Adrenal gland (tissue), 12 donors: Measurements from ENCODE around the gene FCER2. TPM values are rescaled to one million over a fixed set of nuclear protein-coding genes. Genes with fewer than 3 reads are reported as not detected.

ENCODE experiments used
- DNase-seq, 7 donors: peaks; one replicate each; pipeline ENCODE4 v3.0.0-alpha.2; 2019 to 2020
- H3K27ac ChIP-seq, 5 donors: fragments of 200-600 bp; sonication (generic) in 4 of 5; 1 replicate in 3 of 5; 2 replicates in 2 of 5; pipeline versions ENCODE4 v1.5.1 to v1.8.0; 2016 to 2020; ENCODE audit warnings: mild to moderate bottlenecking in 1 of 5
- H3K27me3 ChIP-seq: fragments of 200-600 bp; 2 replicates; pipeline ENCODE4 v1.8.0; 2021
- H3K36me3 ChIP-seq, 2 donors: fragments of 200-600 bp; replicated peaks in 1 of 2; 1 replicate in 1 of 2; 2 replicates in 1 of 2; pipeline versions ENCODE4 v1.5.1 to v1.8.0; 2018 to 2022
- H3K4me1 ChIP-seq, 2 donors: fragments of 200-600 bp; replicated peaks in 1 of 2; 1 replicate in 1 of 2; 2 replicates in 1 of 2; pipeline versions ENCODE4 v1.5.1 to v1.8.0; 2018 to 2021
- H3K4me3 ChIP-seq, 4 donors: fragments of 200-600 bp; sonication (generic) in 3 of 4; one replicate each; pipeline ENCODE4 v1.5.1; 2016 to 2018
- H3K9me3 ChIP-seq, 3 donors: fragments of 200-600 bp; sonication (generic) in 1 of 3; replicated peaks in 1 of 3; 1 replicate in 2 of 3; 2 replicates in 1 of 3; pipeline versions ENCODE4 v1.5.1 to v1.8.0; 2016 to 2021
- POLR2A ChIP-seq, 2 donors: fragments of 450-650 bp; IDR thresholded peaks; one replicate each; pipeline ENCODE4 v1.6.1; 2017; ENCODE audit warnings: antibody characterized with exemption in 2 of 2, mild to moderate bottlenecking in 2 of 2, moderate library complexity in 1 of 2
- WGBS, 4 donors: extraction: QIAGEN DNeasy Blood & Tissue Kit in 2 of 4; methylation state at CpG; one replicate each; pipeline versions ENCODE4 v1.1.5 to v1.1.7; 2013 to 2017; 5-methylcytosine and 5-hydroxymethylcytosine counted together
- intact Hi-C, 2 donors: fragments of 100-400 bp; cut with DNase I; formaldehyde crosslinking; loops; one replicate each; pipeline versions ENCODE4 v1.14.1 to v1.15.0; 2022 to 2023
- polyA plus RNA-seq, 3 donors: library from polyadenylated mRNA; stranded (reverse); fragments of 200-250 nt in 2 of 3; fragments of 350-450 nt in 1 of 3; fragmentation: Illumina TruSeq in 1 of 3; extraction: RNeasy Lipid Tissue Mini Kit (QIAGEN cat#74804) in 1 of 3; gene quantifications; one replicate each; pipeline ENCODE4 v1.2.3, GENCODE V29; 2013 to 2014
- total RNA-seq, 9 donors: library from RNA; depleted of rRNA in 4 of 9; stranded (reverse); fragments of >200 nt in 4 of 9; fragments of 120-200 nt in 1 of 9; fragmentation: NEBNext Ultra II Directional in 1 of 9; extraction: Animal tissue kit (Norgen Biotek cat#: 25700) in 1 of 9; gene quantifications; one replicate each; pipeline versions ENCODE4 v1.1.0 to v1.2.4, GENCODE V29; 2013 to 2023
- TF ChIP-seq, protein P1 (sequence below), 6 experiments: fragments of 450-650 bp in 4 of 6; fragments of 200-600 bp in 2 of 6; sonication (generic) in 1 of 6; IDR thresholded peaks; 1 replicate in 5 of 6; 2 replicates in 1 of 6; pipeline versions ENCODE4 v1.5.1 to v1.8.0; 2016 to 2021; ENCODE audit warnings: antibody characterized with exemption in 6 of 6, mild to moderate bottlenecking in 2 of 6, moderate library complexity in 1 of 6
- donor health status: healthy with polysubstance abuse.
- donor health status: Bipolar disorder and iron deficiency.
- donor health status: DM: yes; HTN: yes; CAD: no.
- donor health status: DM: no; HTN: no; CAD: no.
- donor health status: DM: no; HTN: no; CAD: no.
- donor health status: DM: yes; HTN: yes; CAD: no.

FCER2 gene
- total and polyA plus RNA-seq, 12 donors: 0.28 to 2.6 (median 0.51) TPM; not detected in 5

DNA sequence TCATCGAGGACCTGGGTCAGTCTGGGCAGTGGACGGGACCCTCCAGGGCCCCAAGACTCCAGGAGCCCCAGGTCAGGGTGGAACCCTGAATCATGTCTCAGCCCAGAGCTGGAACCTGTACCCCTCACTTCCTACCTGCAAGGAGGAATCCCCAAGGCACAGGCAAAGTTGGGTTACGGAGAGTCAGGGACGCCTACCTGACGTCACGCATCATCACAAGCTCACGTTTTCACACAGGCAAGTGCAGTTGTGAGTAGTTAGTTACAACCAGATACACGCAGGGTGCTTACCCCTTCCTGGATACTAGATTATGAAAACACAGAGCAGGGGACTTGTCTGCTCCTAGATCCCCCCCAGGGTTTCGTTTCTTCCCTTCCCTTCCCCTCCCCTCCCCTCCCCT, 31.1 kb downstream of the FCER2 start:
- H3K36me3 ChIP-seq: no peaks in the 10 kb centered on the region
- TF ChIP-seq, protein P1, sequence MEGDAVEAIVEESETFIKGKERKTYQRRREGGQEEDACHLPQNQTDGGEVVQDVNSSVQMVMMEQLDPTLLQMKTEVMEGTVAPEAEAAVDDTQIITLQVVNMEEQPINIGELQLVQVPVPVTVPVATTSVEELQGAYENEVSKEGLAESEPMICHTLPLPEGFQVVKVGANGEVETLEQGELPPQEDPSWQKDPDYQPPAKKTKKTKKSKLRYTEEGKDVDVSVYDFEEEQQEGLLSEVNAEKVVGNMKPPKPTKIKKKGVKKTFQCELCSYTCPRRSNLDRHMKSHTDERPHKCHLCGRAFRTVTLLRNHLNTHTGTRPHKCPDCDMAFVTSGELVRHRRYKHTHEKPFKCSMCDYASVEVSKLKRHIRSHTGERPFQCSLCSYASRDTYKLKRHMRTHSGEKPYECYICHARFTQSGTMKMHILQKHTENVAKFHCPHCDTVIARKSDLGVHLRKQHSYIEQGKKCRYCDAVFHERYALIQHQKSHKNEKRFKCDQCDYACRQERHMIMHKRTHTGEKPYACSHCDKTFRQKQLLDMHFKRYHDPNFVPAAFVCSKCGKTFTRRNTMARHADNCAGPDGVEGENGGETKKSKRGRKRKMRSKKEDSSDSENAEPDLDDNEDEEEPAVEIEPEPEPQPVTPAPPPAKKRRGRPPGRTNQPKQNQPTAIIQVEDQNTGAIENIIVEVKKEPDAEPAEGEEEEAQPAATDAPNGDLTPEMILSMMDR (IDR thresholded peaks at IDR 0.05): no peak
- TF ChIP-seq POLR2A (IDR thresholded peaks at IDR 0.05): no peak
- WGBS, 4 donors: 21 to 29% (median 25%) methylated on average over 4 to 9 of the region's 9 CpGs
- intact Hi-C loops: loop anchor here in 1 of 2 donors (10.0 kb wide), 1 partner anchor 316 kb away; no protein-coding TSS in a partner anchor
- H3K4me3 ChIP-seq: no peak overlapping the region
- peaks cover 9% of the 10 kb centered on the region for H3K27me3 ChIP-seq
- no peak for DNase-seq
- no peak overlapping the region for H3K27ac ChIP-seq
- no peaks in the 10 kb centered on the region for H3K4me1 ChIP-seq
- no peaks in the 10 kb centered on the region for H3K9me3 ChIP-seq

DNA sequence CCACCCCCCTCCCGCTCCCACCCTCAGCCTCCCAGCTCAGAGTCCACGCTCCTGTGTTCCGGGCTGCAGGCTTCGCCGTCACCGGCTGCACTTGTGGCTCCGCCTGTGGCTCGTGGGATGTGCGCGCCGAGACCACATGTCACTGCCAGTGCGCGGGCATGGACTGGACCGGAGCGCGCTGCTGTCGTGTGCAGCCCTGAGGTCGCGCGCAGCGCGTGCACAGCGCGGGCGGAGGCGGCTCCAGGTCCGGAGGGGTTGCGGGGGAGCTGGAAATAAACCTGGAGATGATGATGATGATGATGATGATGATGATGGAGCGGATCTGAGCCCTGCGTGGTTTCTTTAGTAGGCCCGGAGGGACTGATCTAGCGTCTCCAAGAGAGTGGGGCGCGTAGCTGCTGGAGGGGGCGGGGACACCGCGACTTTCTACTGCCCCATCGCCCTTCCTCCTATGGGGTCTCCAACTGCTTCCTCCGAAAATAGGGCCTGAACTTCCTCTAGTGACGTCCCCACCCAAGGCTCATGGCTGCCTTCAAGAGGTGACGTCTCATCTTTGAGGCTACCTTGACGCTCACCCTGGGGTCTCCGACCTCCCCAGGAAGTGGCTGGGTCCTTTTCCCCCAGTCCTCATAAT, 31.7 kb downstream of the FCER2 start:
- peaks cover 9% of the 10 kb centered on the region for H3K27me3 ChIP-seq

DNA sequence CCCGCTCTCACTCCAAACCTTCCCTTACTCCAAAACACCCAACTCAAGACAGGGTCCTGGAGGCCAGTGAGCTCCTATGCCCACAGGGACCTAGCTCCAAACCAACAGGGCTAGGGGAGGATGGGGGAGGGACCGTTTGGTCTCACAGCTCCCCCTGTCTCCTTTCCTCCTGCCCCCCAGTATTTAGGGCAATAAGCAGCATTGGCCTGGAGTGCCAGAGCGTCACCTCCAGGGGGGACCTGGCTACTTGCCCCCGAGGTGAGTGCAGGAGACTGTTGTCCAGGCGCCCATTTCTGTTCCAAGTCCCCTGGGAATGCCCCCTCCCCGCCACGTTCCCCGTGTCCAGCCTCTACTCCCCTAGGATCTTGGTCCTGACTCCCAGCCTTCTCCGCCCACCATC, 32.3 kb downstream of the FCER2 start:
- no peak overlapping the region for H3K4me3 ChIP-seq
- no peaks in the 10 kb centered on the region for H3K4me1 ChIP-seq
- H3K27me3 ChIP-seq: peaks cover 9% of the 10 kb centered on the region
- intact Hi-C loops: loop anchor here in 1 of 2 donors (10.0 kb wide), 1 partner anchor 315 kb away; no protein-coding TSS in a partner anchor
- no peaks in the 10 kb centered on the region for H3K9me3 ChIP-seq
- DNase-seq: no peak
- WGBS, 4 donors: 20 to 37% (median 26%) methylated on average over 8 to 9 of the region's 9 CpGs
- H3K36me3 ChIP-seq: no peaks in the 10 kb centered on the region
- no peak overlapping the region for H3K27ac ChIP-seq
- TF ChIP-seq POLR2A (IDR thresholded peaks at IDR 0.05): no peak
- TF ChIP-seq, protein P1 (IDR thresholded peaks at IDR 0.05): no peak

More for the DNA sequence above, 31.7 kb downstream of the FCER2 start:
- intact Hi-C loops: loop anchor here in 1 of 2 donors (10.0 kb wide), 1 partner anchor 315 kb away; no protein-coding TSS in a partner anchor
- Histone ChIP-seq H3K27ac (no peak overlapping the region), H3K4me3 (no peak overlapping the region), H3K9me3 (no peaks in the 10 kb centered on the region), H3K4me1 (no peaks in the 10 kb centered on the region), H3K36me3 (no peaks in the 10 kb centered on the region)
- no peak for TF ChIP-seq POLR2A (IDR thresholded peaks at IDR 0.05)
- TF ChIP-seq, protein P1 (IDR thresholded peaks at IDR 0.05): no peak
- DNase-seq: no peak
- 0 to 5% (median 1%) methylated on average over 4 to 43 of the region's 43 CpGs for WGBS, 4 donors

DNA sequence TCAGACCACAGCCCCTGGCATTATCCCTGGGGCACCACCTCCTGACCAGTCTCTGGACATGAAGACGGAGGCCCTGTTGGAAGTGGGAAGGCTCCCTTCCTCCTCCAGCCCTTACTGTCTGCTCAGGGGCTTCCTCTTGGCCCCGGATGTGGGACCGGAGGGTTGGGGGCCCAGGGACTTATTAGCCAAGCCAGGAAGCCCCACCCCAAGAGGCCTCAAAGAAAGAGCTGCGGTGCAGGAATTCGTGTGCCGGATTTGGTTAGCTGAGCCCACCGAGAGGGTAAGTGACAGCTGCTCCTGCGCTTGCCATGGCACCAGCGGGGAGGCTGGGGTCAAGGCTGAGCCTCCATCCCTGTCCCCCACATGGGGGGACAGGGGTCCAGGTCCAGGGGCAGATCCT, 33.1 kb downstream of the FCER2 start, which contains the start of gene RETN:
Gene RETN, plus strand, starts transcription at position 208 of the 400 bp plus-strand sequence. CDS start 278 bp downstream, outside the sequence.
- peaks cover 9% of the 10 kb centered on the region for H3K27me3 ChIP-seq
- H3K36me3 ChIP-seq: no peaks in the 10 kb centered on the region

More for the DNA sequence above, 33.1 kb downstream of the FCER2 start, which contains the start of gene RETN:
- TF ChIP-seq, protein P1 (IDR thresholded peaks at IDR 0.05): no peak
- TF ChIP-seq POLR2A (IDR thresholded peaks at IDR 0.05): no peak
- Histone ChIP-seq H3K27ac (no peak within 1 kb of the TSS), H3K9me3 (no peaks in the 10 kb centered on the region), H3K4me1 (no peaks in the 10 kb centered on the region), H3K4me3 (no peak within 1 kb of the TSS)
- 54 to 75% (median 63%) methylated on average over 1 to 9 of the region's 9 CpGs for WGBS, 4 donors
- intact Hi-C loops: no loop called here
- DNase-seq: no peak
